Measurements from ENCODE around the gene KRT10. TPM values are rescaled to one million over a fixed set of nuclear protein-coding genes. Genes with fewer than 3 reads are reported as not detected.

The KRT10 gene
- total RNA-seq, 1 donor from 2014 or later = 919 TPM

DNA sequence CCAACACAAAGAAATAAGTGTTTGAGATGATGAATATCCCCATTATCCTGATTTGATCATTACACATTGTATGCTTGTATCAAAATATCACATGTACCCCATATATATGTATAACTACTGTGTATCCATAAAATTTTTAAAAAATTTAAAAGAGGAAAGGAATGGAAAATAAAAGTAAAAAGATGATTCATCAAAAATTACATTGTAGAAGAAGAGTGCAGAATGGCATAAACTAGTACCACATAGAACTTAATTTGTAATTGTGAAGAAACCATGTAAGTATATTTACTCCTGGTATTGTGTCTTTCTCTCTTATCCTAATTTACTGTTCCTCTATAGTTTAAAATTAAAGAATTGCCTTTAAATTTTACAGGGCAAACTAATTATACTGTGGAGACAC is 11.5 kb upstream of the KRT10 start:
- no peaks in the 10 kb centered on the region for H3K4me1 ChIP-seq
- TF ChIP-seq POLR2AphosphoS5 (IDR thresholded peaks at IDR 0.05; ENCODE audit: insufficient read depth in 1 of 2, low read depth in 1 of 2) (no peak), POLR2A (IDR thresholded peaks at IDR 0.05) (no peak), CTCF (IDR thresholded peaks at IDR 0.05) (no peak)
- no peak for DNase-seq (ENCODE audit: extremely low spot score in 2 of 2)
- H3K27ac ChIP-seq = no peak overlapping the region
- intact Hi-C loops (cut with DNase I) = no loop called here
- no peaks in the 10 kb centered on the region for H3K27me3 ChIP-seq
- no peak overlapping the region for H3K4me3 ChIP-seq
- no peaks in the 10 kb centered on the region for H3K36me3 ChIP-seq
- H3K9me3 ChIP-seq = no peaks in the 10 kb centered on the region

DNA sequence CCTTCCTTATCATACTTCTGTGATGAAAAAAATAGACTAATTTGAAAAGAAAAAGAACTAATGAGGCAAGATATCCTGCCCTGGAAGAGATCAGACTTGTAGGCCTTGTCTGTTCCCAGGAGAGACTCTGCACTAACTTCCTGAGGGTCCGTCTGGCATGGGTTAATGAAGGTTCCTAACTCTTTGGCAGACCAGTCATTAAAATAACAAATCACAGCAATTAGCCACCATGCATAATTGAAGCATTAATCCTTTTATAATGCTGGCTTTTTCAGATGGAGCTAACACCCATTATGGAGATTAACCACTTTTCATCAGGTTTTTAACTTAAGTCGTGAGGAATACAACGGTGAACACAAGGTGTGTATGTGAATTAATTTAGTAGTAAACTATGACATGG is 10.4 kb upstream of the KRT10 start:
- intact Hi-C loops (cut with DNase I) = no loop called here
- TF ChIP-seq POLR2A (IDR thresholded peaks at IDR 0.05) = no peak
- no peak for TF ChIP-seq POLR2AphosphoS5 (IDR thresholded peaks at IDR 0.05; ENCODE audit: insufficient read depth in 1 of 2, low read depth in 1 of 2)
- no peak for TF ChIP-seq CTCF (IDR thresholded peaks at IDR 0.05)
- no peak overlapping the region for H3K4me3 ChIP-seq
- no peak overlapping the region for H3K27ac ChIP-seq
- no peaks in the 10 kb centered on the region for H3K9me3 ChIP-seq
- DNase-seq (ENCODE audit: extremely low spot score in 2 of 2) = no peak
- no peaks in the 10 kb centered on the region for H3K36me3 ChIP-seq
- no peaks in the 10 kb centered on the region for H3K27me3 ChIP-seq
- no peaks in the 10 kb centered on the region for H3K4me1 ChIP-seq

GRCh38 chr17:40830085-40830776 is 7.8 kb upstream of the KRT10 start:
- Histone ChIP-seq H3K27ac (no peak overlapping the region), H3K4me3 (no peak overlapping the region)

DNA sequence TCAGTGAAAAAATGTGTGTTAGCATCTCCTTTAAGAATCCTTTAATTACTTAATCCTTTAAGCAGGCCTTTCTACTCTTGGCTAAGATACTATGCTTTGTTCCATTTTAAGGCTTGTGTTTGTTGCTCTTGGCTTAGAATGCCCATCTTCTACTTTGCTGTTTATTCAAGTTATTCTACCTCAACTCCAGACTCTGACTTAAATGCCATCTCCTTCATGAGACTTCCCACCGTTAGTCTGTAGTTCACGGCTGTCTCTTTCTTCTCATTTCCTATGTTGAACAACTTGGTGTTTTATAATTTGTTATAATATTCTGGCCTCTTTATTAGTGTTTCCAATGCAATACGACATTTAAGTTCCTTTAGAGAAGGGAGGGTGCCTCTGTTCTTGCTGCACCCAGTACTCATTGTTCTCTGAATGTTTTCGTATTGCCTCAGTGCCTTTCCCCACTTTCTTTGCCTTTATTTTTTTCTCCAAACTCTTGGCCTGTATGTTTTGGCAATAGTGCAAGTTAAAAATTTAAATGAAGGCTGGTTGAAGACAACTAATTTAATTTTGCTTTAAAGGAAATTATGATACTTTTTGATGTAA is 6.1 kb upstream of the KRT10 start:
- intact Hi-C loops (cut with DNase I) = no loop called here

More at GRCh38 chr17:40830085-40830776, 7.8 kb upstream of the KRT10 start:
- H3K9me3 ChIP-seq = no peaks in the 10 kb centered on the region
- no peaks in the 10 kb centered on the region for H3K4me1 ChIP-seq
- no peaks in the 10 kb centered on the region for H3K27me3 ChIP-seq
- intact Hi-C loops (cut with DNase I) = no loop called here
- no peak for TF ChIP-seq POLR2A (IDR thresholded peaks at IDR 0.05)
- no peaks in the 10 kb centered on the region for H3K36me3 ChIP-seq
- no peak for DNase-seq (ENCODE audit: extremely low spot score in 2 of 2)

DNA sequence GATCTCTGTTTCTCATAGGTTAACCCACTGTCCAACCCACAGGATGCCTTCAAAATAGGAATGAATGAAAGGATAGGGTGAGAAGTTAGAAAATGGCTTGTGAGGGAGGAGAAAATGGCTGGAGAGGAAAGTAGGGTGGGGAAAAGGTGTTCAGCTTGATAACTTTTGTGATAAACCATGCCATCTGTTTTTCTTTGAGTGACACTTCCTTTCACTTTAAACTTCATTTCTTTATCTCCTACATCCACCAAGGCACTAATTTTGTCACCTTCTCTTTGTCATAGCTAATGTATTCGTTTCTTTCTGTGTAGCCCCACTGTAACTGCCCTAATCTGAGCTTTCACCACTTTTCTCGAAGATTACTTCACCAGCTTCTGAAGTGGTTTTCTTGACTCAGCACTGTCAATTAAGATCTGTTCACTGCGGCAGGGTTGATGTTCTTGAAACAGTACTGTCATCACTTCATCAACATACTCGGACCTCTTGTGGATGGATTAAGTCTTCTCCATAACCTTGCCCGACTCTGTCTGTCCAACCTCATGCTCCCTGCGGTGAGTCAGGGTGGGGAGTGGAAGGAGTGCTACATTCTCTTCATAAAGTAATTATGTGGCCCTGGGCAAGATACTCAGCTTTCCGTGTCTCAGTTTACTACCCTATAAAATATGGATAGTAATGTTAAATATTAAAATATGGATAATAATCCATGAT is 5.5 kb upstream of the KRT10 start:
- DNase-seq (ENCODE audit: extremely low spot score in 2 of 2) = no peak
- no peaks in the 10 kb centered on the region for H3K36me3 ChIP-seq
- intact Hi-C loops (cut with DNase I) = no loop called here
- no peaks in the 10 kb centered on the region for H3K27me3 ChIP-seq
- no peaks in the 10 kb centered on the region for H3K4me1 ChIP-seq
- TF ChIP-seq POLR2AphosphoS5 (IDR thresholded peaks at IDR 0.05; ENCODE audit: insufficient read depth in 1 of 2, low read depth in 1 of 2) (no peak), POLR2A (IDR thresholded peaks at IDR 0.05) (no peak), CTCF (IDR thresholded peaks at IDR 0.05) (no peak)
- no peaks in the 10 kb centered on the region for H3K9me3 ChIP-seq
- no peak overlapping the region for H3K4me3 ChIP-seq
- H3K27ac ChIP-seq = no peak overlapping the region

More for the DNA sequence above, 6.1 kb upstream of the KRT10 start:
- Histone ChIP-seq H3K27me3 (no peaks in the 10 kb centered on the region), H3K36me3 (no peaks in the 10 kb centered on the region), H3K27ac (no peak overlapping the region), H3K9me3 (no peaks in the 10 kb centered on the region), H3K4me1 (no peaks in the 10 kb centered on the region), H3K4me3 (no peak overlapping the region)
- TF ChIP-seq POLR2A (IDR thresholded peaks at IDR 0.05) (no peak), CTCF (IDR thresholded peaks at IDR 0.05) (no peak), POLR2AphosphoS5 (IDR thresholded peaks at IDR 0.05; ENCODE audit: insufficient read depth in 1 of 2, low read depth in 1 of 2) (no peak)
- no peak for DNase-seq (ENCODE audit: extremely low spot score in 2 of 2)
